Heart right ventricle (tissue), 16 donors: ENCODE measurements around the gene MTHFD2L. TPM values are rescaled to one million over a fixed set of nuclear protein-coding genes. Genes with fewer than 3 reads are reported as not detected.

ENCODE experiments used
- ATAC-seq, 8 donors: fragments of 200-7000 bp; cut with Tn5 transposase; one replicate each; pipeline ENCODE4 v1.9.1; 2020; ENCODE audit warnings: mild to moderate bottlenecking in 8 of 8, moderate library complexity in 8 of 8, moderate number of reproducible peaks in 1 of 8
- DNase-seq, 2 donors: peaks; one replicate each; pipeline ENCODE4 v3.0.0-alpha.2; 2020
- H3K27ac ChIP-seq, 10 donors: fragments of 200-600 bp; sonication (generic) in 2 of 10; one replicate each; pipeline versions ENCODE4 v1.5.0 to v1.8.0; 2020 to 2022; ENCODE audit warnings: mild to moderate bottlenecking in 3 of 10
- H3K27me3 ChIP-seq, 7 donors: fragments of 200-600 bp; one replicate each; pipeline ENCODE4 v1.8.0; 2021 to 2022; ENCODE audit warnings: mild to moderate bottlenecking in 2 of 7
- H3K36me3 ChIP-seq, 9 donors: fragments of 200-600 bp; sonication (generic) in 1 of 9; one replicate each; pipeline versions ENCODE4 v1.5.0 to v1.8.0; 2020 to 2022; ENCODE audit warnings: mild to moderate bottlenecking in 2 of 9
- H3K4me1 ChIP-seq, 9 donors: fragments of 200-600 bp; sonication (generic) in 1 of 9; one replicate each; pipeline versions ENCODE4 v1.5.0 to v1.8.0; 2020 to 2022; ENCODE audit warnings: mild to moderate bottlenecking in 4 of 9
- H3K4me3 ChIP-seq, 10 donors: fragments of 200-600 bp; sonication (generic) in 2 of 10; one replicate each; pipeline versions ENCODE4 v1.5.0 to v1.8.0; 2020 to 2022; ENCODE audit warnings: mild to moderate bottlenecking in 7 of 10, moderate library complexity in 2 of 10
- H3K9me3 ChIP-seq, 11 donors: fragments of 200-600 bp in 10 of 11; sonication (generic) in 2 of 11; one replicate each; pipeline versions ENCODE4 v1.5.0 to v1.8.0; 2013 to 2022; ENCODE audit warnings: mild to moderate bottlenecking in 2 of 11, control low read depth in 1 of 11, moderate library complexity in 1 of 11
- CTCF ChIP-seq, 9 donors: fragments of 200-600 bp; sonication (generic) in 2 of 9; IDR thresholded peaks; one replicate each; pipeline versions ENCODE4 v1.5.0 to v1.8.0; 2021 to 2022; ENCODE audit warnings: antibody characterized with exemption in 9 of 9, mild to moderate bottlenecking in 5 of 9, moderate library complexity in 1 of 9
- WGBS, 2 donors: extraction: QIAGEN DNeasy Blood & Tissue Kit; methylation state at CpG; one replicate each; pipeline ENCODE4 v1.1.7; 2013; ENCODE audit warnings: inconsistent platforms in 1 of 2; 5-methylcytosine and 5-hydroxymethylcytosine counted together
- intact Hi-C, 10 donors: fragments of 100-400 bp; cut with DNase I; formaldehyde crosslinking; loops; one replicate each; pipeline versions ENCODE4 v1.11.1 to v1.14.2; 2022
- polyA plus RNA-seq, 2 donors: library from polyadenylated mRNA; stranded (reverse); fragments of 200-250 nt; gene quantifications; one replicate each; pipeline ENCODE4 v1.2.3, GENCODE V29; 2013
- total RNA-seq, 10 donors: library from RNA; stranded (reverse); fragmentation: NEBNext Ultra II Directional in 3 of 10; extraction: Animal tissue kit (Norgen Biotek cat#: 25700) in 3 of 10; gene quantifications; one replicate each; pipeline versions ENCODE4 v1.2.1 to v1.2.4, GENCODE V29; 2021 to 2023
- donor health status: Arrhythmogenic right ventricular cardiomyopathy.
- donor health status: ischemic (EF 13 %, LVEDD 7.1; RV severe dilation, severe dysfunction).
- donor health status: healthy with polysubstance abuse.
- donor health status: DM: no; HTN: yes; CAD: no.
- donor health status: DM: no; HTN: no; CAD: no.
- donor health status: ischemic (EF 25% LVEDD 6.9; RV normal size, moderate dysfunction).
- donor health status: ischemic (EF 25% LVEDD 5.7; RV mildly dilated, moderate dysfunction).
- donor health status: healthy.
- donor health status: DM: yes; HTN: yes; CAD: no.
- donor health status: Ischemic cardiomyopathy.
- donor health status: ischemic (EF 35%, LVEDD 5.7; RV mildly dilated, moderate dysfunction).
- donor health status: nonischemic (EF 11% LVEDD 7.7; RV severe dilation, severe dysfunction).
- donor health status: DM: yes; HTN: yes; CAD: no.
- donor health status: PGD.
- donor health status: ischemic (EF 29% LVEDD 5.4; RV normal size, mild dysfunction).
- donor health status: nonischemic (EF 23%, LVEDD 6.1; RV moderate dilation, normal function).

The MTHFD2L gene
- total and polyA plus RNA-seq, 12 donors, result 5.7 to 19.3 (median 11.8) TPM

- no peak overlapping the region for H3K4me3 ChIP-seq
- ATAC-seq (no peak), DNase-seq (no peak)
- H3K27me3 ChIP-seq, result no peaks in the 10 kb centered on the region
- H3K9me3 ChIP-seq, result peaks cover 0 to 10% (median 0%) of the 10 kb centered on the region in 11 donors
- H3K36me3 ChIP-seq, result no peaks in the 10 kb centered on the region
- intact Hi-C loops, result no loop called here
- WGBS, 2 donors, result 88 to 93% methylated on average over 1 of the region's 1 CpG
- no peak for TF ChIP-seq CTCF (IDR thresholded peaks at IDR 0.05)
- H3K4me1 ChIP-seq, result no peaks in the 10 kb centered on the region
- H3K27ac ChIP-seq, result no peak overlapping the region
These were observed 133.6 kb downstream of the MTHFD2L start for GRCh38 chr4:74291471-74291870.

DNA sequence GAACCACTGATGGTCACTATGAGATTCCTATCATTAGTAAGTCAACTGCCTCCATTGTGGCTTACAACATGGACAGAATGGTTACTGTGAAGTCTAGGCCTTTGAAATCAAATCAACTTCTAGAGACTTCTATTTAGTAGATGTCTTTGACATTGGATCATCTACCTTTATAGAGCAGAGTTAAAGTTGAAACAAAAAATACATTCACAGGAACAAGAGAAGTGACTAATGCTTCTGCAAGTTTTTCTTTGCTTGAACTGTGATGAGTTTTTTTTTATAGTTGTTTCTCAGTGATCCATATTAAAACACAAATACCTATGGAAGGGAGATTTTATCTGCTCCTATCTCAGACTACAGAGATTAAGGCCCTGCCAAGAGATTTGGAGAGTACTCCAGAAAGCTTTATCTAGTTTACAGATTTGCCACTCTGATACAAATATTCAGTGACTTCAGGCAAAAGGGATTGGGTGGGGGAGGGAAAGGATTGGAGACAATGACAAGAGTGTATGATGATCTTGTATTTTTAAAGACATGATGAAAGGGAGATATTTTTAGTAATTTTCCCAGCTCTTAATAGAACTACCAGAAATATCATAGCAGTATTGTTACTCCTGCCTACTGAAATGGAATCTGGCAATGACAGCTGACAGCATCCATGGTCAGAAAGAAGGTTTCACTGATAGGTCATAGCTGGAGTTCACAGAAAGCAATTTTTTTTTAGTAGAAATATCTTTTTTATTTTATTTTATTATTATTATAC lies 134.4 kb downstream of the MTHFD2L start:
- ATAC-seq (peak in 1 of 8 donors; percentile 39), DNase-seq (no peak)
- no peak overlapping the region for H3K27ac ChIP-seq
- no peak for TF ChIP-seq CTCF (IDR thresholded peaks at IDR 0.05)
- H3K4me1 ChIP-seq, result no peaks in the 10 kb centered on the region
- H3K4me3 ChIP-seq, result no peak overlapping the region
- H3K9me3 ChIP-seq, result peaks cover 0 to 10% (median 0%) of the 10 kb centered on the region in 11 donors
- intact Hi-C loops, result no loop called here
- no peaks in the 10 kb centered on the region for H3K27me3 ChIP-seq
- H3K36me3 ChIP-seq, result no peaks in the 10 kb centered on the region

GRCh38 chr4:74293558-74293957 lies 135.6 kb downstream of the MTHFD2L start:
- WGBS, 2 donors, result 87 to 91% methylated on average over 2 of the region's 2 CpGs
- no peak for TF ChIP-seq CTCF (IDR thresholded peaks at IDR 0.05)
- ATAC-seq, result no peak

DNA sequence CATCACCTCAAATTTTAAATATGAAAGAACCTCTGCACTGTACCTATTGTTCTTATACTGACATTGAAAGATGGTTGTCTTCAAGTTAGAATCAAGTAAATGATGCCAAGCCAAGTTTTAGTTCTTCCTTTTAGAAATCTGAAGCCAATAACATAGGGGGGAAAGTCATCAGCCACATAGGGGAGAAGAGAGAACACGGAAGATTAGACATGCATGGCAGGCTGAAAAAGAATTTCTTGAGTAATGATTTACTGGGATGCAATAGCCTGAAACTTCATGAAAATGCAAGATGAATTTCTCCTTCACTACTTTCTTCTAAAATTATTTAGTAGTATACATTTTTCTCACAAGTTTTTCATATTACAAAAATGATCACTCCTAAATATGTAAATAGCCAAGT lies 136.8 kb downstream of the MTHFD2L start:
- no peaks in the 10 kb centered on the region for H3K4me1 ChIP-seq
- no peak overlapping the region for H3K4me3 ChIP-seq
- peaks cover 0 to 10% (median 0%) of the 10 kb centered on the region in 11 donors for H3K9me3 ChIP-seq
- TF ChIP-seq CTCF (IDR thresholded peaks at IDR 0.05), result no peak
- no peak overlapping the region for H3K27ac ChIP-seq
- no peaks in the 10 kb centered on the region for H3K27me3 ChIP-seq
- 93% methylated on average over 1 of the region's 1 CpG for whole genome bisulfite sequencing, 2 donors
- DNase-seq, result no peak
- intact Hi-C loops, result no loop called here
- no peak for ATAC-seq
- H3K36me3 ChIP-seq, result no peaks in the 10 kb centered on the region

More at GRCh38 chr4:74293558-74293957, 135.6 kb downstream of the MTHFD2L start:
- no peak overlapping the region for H3K27ac ChIP-seq
- no peak overlapping the region for H3K4me3 ChIP-seq
- H3K4me1 ChIP-seq, result no peaks in the 10 kb centered on the region
- intact Hi-C loops, result no loop called here
- no peaks in the 10 kb centered on the region for H3K27me3 ChIP-seq
- no peaks in the 10 kb centered on the region for H3K36me3 ChIP-seq
- no peak for DNase-seq
- H3K9me3 ChIP-seq, result peaks cover 0 to 10% (median 0%) of the 10 kb centered on the region in 11 donors
